Measurements from ENCODE around the gene FNTB.
A peak's percentile ranks its signal among the peaks of the same experiment; 100 is the strongest.

Gene FNTB

GRCh38 chr14:65102441-65103149 lies 115.9 kb downstream of the FNTB start, which contains the start of gene MAX:
MAX (minus strand) TSS chr14:65102517; CDS start chr14:65102339, 178 bp downstream.
- DNase-seq (ENCODE audit: low read depth), result peak; percentile 97
- H3K4me3 ChIP-seq (ENCODE audit: low read depth, low read length), result peak within 1 kb of the TSS; percentile 96
- no peak for TF ChIP-seq CTCF (IDR thresholded peaks at IDR 0.05; ENCODE audit: control insufficient read depth, extremely low read depth, insufficient read depth)

DNA sequence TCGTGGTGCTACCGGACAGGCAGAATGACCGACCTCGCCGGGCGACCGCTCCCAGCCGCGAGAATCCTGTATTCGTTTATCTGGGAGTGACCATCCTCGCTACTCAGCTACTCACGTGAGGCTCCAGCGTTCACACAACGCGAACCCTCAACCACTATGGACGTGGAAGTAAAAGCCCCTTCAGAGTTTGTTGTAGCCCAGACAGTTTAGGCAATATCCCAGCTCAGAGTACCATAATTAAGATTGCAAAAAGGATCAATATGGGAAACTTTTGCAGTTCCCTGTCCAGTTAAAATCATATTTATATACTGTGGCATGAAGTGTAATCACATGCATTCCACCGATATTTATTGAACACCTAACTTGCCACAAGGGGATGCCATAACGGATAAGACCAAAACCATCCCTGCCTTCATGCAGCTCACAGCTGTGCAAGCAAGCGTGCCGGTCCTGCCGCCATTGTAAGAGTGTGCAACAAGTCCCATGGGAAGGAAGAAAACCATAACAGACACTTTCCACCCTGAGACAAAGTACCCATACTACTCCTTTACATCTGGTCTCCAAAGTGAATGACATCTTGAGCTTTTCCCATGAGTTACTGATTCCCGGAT lies 116.6 kb downstream of the FNTB start:
- H3K4me3 ChIP-seq (ENCODE audit: low read depth, low read length), result peak overlapping the region; percentile 67
- DNase-seq (ENCODE audit: low read depth), result no peak
- peak; percentile 46; the same call in 1 of the 2 replicates for TF ChIP-seq CTCF (IDR thresholded peaks at IDR 0.05; ENCODE audit: control insufficient read depth, extremely low read depth, insufficient read depth)

DNA sequence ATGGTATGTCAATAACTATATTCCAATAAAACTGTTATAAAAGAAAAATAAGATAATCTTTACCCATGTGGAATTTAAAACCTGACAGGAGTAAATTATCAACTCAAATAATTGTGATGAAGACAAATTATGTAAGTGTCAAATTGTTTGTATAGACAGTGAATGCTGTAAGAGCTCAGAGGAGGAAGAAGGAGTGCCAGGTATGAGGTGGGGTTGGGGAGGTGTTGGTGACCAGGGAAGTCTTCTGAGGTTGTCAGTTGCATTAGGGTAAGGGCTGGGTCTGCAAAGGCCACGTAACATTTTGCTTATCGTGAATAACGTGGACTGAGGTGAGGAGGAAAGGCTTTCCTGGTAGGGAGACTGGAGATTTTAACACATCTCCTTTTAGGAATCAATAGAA lies 118.1 kb downstream of the FNTB start:
- H3K4me3 ChIP-seq (ENCODE audit: low read depth, low read length), result no peak overlapping the region
- no peak for DNase-seq (ENCODE audit: low read depth)
- no peak for TF ChIP-seq CTCF (IDR thresholded peaks at IDR 0.05; ENCODE audit: control insufficient read depth, extremely low read depth, insufficient read depth)

DNA sequence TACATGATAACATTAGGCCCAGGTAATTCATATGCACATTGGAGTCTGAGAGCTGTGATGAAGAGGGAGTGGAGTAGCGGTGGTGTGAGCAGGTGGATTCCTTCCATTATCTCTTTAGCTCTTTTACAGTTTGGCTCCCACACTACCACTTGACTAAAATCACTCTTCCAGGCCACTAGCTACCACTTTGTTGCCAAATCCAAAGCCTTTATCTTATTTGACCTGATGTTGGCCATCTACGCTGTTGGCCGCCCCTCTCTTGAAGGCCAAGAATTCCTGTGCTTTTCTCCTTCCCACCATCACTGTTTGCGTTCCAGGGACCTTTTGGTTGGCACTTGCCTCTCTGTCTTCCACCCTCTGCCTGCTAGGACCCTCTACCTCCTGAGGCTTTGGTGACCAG lies 119.6 kb downstream of the FNTB start:
- no peak for DNase-seq (ENCODE audit: low read depth)
- H3K4me3 ChIP-seq (ENCODE audit: low read depth, low read length), result no peak overlapping the region
- TF ChIP-seq CTCF (IDR thresholded peaks at IDR 0.05; ENCODE audit: control insufficient read depth, extremely low read depth, insufficient read depth), result no peak

DNA sequence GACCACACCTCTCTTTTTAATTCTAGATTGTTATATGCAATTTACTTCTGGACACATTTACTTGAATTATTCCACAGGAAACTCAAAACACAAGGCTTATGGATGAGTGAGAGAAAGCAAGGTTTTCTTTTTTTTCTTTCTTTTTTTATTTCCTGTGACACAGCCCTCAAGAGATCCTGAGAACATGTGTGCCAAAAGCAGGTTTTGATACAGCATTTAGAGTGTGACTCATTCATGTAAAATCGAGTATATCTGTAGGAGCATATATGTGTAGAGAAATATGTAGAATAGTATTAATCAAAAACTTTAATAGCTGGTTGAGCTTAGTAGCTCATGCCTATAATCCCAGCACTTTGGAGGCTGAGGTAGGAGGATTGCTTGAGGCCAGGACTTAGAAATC lies 120.0 kb downstream of the FNTB start:
- no peak overlapping the region for H3K4me3 ChIP-seq (ENCODE audit: low read depth, low read length)
- TF ChIP-seq CTCF (IDR thresholded peaks at IDR 0.05; ENCODE audit: control insufficient read depth, extremely low read depth, insufficient read depth), result no peak
- DNase-seq (ENCODE audit: low read depth), result no peak

DNA sequence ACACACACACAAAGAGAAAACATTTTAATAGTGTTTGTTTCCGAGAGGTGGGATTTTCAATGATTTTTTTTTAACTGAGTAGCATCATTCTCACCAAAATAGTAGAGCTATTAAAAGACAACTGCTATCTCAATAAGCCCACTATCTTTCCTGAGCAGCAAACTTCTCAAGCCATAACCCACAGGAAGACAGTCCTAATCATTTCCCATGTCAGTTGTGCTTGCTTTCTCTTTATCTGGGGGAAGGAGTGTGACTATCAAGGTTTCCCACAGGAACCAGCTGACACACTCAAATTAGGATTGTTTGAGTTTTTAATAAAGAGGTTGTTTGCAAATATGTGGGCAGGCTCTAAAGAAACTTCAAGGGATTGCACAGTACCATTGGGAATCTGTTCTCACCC lies 120.5 kb downstream of the FNTB start:
- H3K4me3 ChIP-seq (ENCODE audit: low read depth, low read length), result no peak overlapping the region
- no peak for TF ChIP-seq CTCF (IDR thresholded peaks at IDR 0.05; ENCODE audit: control insufficient read depth, extremely low read depth, insufficient read depth)
- DNase-seq (ENCODE audit: low read depth), result no peak

All from LNCaP clone FGC (cell line).